ENCODE results near the gene CCDC158. TPM values are rescaled to one million over a fixed set of nuclear protein-coding genes. Genes with fewer than 3 reads are reported as not detected.
"Not testable (repeated sequence)": the region's sequence is repeated elsewhere in the genome, so short reads cannot be mapped to it uniquely, and the experiment has no call there.

Gene CCDC158
- 2.9 TPM for total RNA-seq (ENCODE audit: insufficient read depth, low replicate concordance)

- DNase-seq (ENCODE audit: low spot score) = peak; percentile 39
These were observed at the start of gene CCDC158 for GRCh38 chr4:76420762-76421581. Gene CCDC158, minus strand, starts transcription at chr4:76421141. Its CDS starts 17,934 bp downstream, at chr4:76403207.

GRCh38 chr4:76470532-76470931, 49.6 kb upstream of the CCDC158 start:
- DNase-seq (ENCODE audit: low spot score) = no peak

DNA sequence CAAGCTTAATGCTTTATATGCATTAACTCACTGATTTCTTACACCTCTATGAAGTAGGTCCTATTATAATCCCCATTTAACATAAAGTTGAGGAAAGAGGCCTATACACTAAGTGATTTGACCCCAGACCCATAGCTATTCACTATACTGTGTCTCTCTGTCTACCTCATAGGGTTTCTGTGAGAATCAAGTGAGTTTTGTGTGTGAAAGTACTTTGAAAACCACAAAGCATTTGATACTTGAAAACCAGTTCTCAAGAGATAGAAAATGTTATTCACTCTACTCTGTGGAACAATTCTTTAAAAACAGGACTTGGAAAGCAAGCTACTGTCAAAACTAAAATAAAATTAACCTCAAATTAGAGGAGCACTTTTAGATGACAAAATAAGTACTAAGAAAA, 49.1 kb upstream of the CCDC158 start:
- DNase-seq (ENCODE audit: low spot score) = no peak

GRCh38 chr4:76463568-76463967, 42.6 kb upstream of the CCDC158 start:
- no peak for DNase-seq (ENCODE audit: low spot score)

DNA sequence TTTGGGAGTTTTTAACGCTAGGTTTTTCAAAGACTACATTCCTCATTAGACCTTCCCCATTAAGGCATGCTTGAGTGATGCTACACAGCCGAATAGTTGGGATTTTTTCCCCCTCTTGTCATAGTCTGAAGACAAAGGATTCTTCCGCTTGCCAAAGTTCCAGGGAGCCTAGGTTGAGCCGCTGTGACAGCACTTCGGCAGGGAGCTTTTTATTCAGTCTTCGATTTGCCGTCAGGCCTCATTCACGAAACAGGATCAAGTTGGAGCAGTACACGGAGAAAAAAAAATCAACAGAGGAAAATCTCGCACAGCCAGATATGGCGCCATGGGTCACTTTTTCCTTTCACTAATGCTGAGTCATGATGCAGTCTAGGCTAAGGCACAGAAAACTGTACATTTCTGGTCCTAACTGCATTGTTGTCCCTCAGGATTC, 38.4 kb upstream of the CCDC158 start:
- peak; percentile 66 for DNase-seq (ENCODE audit: low spot score)

- DNase-seq (ENCODE audit: low spot score) = no peak
These were observed 37.9 kb upstream of the CCDC158 start for GRCh38 chr4:76458825-76459224.

DNA sequence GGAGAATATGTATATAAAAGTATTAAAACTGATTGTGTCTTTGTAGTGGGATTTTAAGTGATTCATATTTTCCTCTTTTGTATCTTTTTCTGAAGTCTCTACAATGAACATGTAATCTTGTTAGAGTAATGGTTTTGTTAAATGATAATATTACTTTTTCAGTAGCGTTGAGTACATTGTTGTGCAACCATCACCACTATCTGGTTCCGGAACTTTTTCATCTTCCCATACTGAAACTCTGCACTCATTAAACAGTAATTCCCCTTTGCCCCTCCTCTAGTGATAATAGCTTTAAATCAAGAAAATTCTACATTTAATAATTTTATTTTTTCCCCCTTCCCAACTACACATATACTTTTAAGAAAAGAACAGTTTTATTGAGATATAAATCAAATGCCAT, 37.4 kb upstream of the CCDC158 start:
- DNase-seq (ENCODE audit: low spot score) = no peak

- no peak for DNase-seq (ENCODE audit: low spot score)
These were observed 36.9 kb upstream of the CCDC158 start for GRCh38 chr4:76457885-76458284.

GRCh38 chr4:76454073-76454472, 33.1 kb upstream of the CCDC158 start:
- DNase-seq (ENCODE audit: low spot score) = not testable (repeated sequence)

GRCh38 chr4:76453232-76453631, 32.3 kb upstream of the CCDC158 start:
- DNase-seq (ENCODE audit: low spot score) = no peak

DNA sequence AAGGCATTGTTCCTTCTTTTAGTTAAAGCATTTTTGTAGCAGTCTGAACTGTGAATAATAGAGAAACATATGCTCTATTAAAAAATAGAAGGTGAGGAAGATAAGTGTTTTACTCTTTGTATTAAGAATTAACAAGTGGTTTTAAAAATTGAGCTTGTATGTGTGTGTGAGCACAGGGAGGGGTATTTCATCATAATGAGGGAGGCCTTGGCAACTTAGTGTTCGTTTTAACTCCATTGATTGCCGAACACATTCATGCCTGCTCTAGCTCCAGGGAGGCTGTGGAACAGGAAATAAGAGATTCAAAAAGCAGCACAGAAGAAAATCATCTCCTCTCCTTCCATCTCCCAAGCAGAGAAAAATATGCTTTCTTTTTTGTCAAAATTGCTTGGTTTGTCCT, 28.9 kb upstream of the CCDC158 start:
- DNase-seq (ENCODE audit: low spot score) = no peak

GRCh38 chr4:76449362-76449767, 28.4 kb upstream of the CCDC158 start:
- no peak for DNase-seq (ENCODE audit: low spot score)

DNA sequence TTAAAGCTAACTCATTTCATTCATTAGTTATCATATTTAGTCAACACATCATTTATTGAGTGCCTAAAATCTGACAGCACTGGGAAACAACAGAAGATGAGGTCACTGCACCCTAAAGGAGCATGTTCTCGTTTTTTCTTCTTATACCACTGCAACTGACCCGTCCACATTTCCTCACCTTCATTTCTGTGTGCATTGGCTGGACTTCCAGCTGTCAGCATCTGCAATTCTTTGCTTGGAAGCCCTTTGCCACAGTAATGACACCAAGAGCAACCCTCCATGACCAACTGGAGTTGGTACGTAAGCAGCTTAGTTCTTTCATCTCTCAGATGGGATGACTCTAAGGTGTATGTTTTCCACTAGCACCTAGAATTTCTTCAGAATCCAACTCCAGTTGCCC, 27.3 kb upstream of the CCDC158 start:
- no peak for DNase-seq (ENCODE audit: low spot score)

DNA sequence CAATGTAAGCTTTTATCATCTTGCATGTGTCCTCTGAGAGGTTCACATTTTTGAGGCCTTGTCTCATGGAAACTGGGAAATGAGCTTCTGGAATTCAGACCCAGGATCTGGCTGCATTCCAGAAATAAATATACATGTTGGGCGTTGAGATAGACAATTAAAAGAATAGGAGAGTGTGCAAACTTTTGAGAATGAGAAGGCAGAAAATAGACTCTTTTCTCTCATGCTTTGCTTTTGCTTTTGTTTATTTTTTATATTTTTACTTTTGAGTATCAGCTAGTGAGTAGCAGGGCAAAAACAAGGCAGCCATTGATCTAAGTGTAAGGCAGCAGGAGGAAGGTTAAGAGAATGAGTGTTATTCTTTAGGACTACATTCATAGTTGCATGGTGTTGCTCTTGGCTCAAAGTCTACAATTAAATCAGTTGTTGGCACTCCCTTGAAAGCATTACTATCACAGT, 26.5 kb upstream of the CCDC158 start:
- peak; percentile 48 for DNase-seq (ENCODE audit: low spot score)

- no peak for DNase-seq (ENCODE audit: low spot score)
These were observed 25.0 kb upstream of the CCDC158 start for GRCh38 chr4:76445911-76446310.

DNA sequence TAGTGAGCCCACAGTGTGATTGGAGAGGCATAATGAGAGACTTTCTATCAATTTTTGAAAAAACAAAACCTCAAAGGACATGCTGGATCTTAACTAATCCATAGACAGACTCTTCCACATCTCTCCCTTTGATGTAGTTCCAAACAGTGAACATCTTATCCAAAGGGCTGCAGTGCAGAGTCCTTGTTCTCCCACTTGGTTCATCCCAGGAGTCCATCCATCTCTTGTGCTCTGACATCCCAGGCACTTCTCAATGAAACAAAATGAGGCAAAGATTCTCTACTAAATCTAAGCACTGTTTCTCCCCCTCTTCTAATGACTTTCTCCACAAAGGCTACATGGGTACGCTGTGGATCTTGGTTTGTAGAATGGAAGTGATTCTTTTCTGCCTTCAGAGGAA, 22.4 kb upstream of the CCDC158 start:
- peak; percentile 76 for DNase-seq (ENCODE audit: low spot score)

GRCh38 chr4:76442807-76443206, 21.9 kb upstream of the CCDC158 start:
- DNase-seq (ENCODE audit: low spot score) = no peak

- DNase-seq (ENCODE audit: low spot score) = no peak
These were observed 20.9 kb upstream of the CCDC158 start for GRCh38 chr4:76441881-76442280.

- no peak for DNase-seq (ENCODE audit: low spot score)
These were observed 18.6 kb upstream of the CCDC158 start for GRCh38 chr4:76439491-76439890.

DNA sequence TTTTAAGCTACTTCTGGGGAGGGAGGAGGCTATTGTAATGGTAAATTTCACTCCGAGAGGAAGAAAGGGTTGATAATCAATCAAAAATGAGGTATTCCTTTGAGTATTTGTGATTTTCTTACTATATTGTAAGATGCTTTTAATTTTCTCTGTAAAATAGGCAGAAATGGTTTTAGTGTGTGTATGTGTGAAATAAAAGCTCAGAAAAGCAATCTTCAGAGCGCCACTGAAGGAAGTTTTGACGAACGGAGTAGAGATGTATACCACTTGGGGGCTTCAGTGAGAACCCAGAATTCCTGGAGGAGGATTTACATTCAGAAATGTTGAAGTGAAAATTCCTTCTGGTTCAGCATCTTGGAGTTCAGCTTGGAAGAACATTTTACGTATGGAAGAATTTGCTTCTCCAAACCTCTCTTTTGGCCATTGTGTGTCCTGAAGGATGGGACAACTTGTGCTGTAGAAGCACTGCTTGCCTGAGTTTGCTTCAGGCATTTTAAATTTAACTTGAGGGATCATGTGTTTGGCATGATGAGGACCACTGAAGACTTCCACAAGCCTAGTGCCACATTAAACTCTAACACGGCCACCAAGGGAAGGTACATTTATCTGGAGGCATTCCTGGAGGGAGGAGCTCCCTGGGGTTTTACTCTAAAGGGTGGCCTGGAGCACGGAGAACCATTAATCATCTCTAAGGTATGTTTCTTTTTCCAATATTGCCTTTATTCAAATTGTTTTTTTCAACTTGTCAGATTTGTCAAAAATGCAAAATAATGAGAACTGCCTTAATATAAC, 14.8 kb upstream of the CCDC158 start:
- no peak for DNase-seq (ENCODE audit: low spot score)

GRCh38 chr4:76434901-76435527, 14.1 kb upstream of the CCDC158 start, which contains the start of gene SHROOM3:
Gene SHROOM3, plus strand, starts transcription at chr4:76435229. Its CDS starts 824 bp downstream, at chr4:76436053.
- DNase-seq (ENCODE audit: low spot score) = peak; percentile 24
